GM19452 (cell line): ENCODE data around the gene NFIB.

Experiments used
- ATAC-seq: cut with Tn5 transposase; IDR thresholded peaks from one replicate; pipeline ENCODE4 v1.9.1; 2021; ENCODE audit not compliant: unreplicated experiment

Gene NFIB

DNA sequence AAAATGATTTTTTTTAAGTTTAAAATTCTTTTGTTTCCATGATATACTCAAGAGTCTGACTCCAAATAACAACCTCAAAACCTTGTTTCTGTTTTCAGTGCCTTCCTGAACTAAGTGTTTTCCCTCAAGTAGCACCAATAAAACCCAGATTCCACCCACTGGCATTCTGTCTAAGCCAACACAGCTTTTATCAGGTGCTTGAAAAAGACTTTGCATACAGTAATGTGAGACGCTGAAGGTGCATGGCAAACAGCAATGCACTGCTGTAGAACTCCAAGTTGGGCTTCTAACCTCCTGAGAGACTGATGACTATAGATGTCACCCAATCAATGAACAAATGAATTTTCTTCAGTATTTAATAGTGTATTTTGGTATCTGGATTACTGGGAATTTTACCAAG lies 95.7 kb downstream of the NFIB start:
- no peak for ATAC-seq

DNA sequence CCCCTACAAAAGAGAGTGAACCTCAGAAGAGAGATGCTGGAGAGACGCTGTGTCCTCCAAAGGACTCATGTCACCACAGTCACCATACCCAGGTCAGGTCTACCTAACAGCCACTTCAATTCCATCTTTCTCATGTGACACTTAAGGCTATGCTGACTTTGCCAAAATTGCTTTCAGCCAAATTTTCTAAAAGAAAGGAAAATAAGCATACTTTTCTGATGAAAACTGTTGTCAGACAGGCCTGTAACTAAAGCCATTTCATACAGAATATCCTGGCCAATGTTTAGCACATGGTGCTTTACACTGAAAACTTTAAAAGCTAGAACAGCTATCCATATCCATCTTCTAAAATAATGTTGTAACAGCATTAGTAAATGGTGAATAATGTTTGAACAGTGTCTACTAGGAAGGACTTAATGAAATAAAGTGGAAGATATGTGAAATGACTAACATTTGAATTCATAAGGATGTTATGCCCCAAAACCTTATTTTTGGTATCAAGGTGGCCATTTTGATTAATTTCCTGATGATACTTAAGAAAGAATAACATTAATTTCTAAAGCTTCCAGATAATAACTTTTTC lies 97.2 kb downstream of the NFIB start:
- no peak for ATAC-seq

DNA sequence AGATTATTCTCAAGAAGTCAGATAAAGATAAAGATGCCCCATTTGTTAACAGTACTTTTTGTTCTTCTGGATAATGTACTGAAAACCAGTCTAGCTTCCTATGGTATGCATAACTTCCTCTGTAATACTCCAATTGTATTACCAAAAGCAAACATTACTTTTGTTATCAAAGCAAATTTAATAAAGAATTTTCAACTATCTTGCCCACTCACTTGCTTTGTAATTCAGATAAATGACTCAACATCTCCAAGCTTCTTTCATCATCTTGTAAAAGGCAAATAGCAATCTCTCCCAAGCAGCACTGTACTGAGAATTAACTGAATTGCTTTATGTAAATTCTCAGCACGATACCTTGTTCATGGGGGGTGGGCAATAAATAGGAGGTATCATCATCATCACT lies 98.3 kb downstream of the NFIB start:
- ATAC-seq = no peak

DNA sequence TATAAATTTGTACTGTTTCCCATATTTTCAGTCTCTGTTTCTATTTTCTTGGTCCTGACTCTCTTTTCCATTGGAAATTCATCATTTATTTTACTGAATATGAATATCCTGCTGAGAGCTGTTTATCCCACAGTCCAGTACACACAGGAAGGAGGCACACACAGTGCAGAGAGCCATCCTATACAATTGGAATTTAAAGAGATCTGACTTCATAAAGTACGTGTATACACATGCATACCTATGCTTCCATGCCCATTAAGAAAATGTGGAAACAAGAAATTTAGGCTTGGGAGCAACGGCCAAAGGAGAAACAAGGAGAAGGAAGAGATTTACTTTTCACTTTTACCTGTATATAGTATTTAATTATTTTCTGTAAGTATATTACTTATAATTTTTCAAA lies 99.2 kb downstream of the NFIB start:
- ATAC-seq = no peak

DNA sequence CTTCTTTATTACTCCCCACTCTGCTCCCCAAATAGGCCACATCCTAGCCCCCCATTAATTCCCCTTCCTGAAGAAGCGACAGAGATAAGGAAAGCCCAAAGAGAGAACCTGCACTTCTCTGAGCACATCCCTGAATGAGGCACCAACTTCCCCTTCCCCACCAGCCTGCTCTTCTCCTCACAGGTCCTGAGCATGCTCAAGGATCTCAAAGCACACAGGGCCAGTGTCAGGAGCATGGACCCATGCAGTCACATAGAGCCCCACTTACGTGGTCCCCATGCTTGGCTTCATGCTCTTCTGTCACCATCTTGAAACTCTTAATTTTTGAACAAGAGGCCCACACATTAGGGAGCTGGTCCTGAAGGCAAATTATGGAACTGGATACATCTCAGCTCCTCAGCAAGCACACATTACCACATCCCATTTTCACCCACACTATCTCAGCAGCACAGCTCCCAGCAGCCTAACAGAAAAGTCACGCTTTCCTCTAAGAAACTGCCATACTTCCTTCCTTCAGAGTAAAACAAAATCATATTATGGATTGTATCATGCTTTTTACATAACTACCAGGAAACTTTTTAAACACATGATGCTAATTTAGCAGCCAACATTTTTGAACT lies 99.8 kb downstream of the NFIB start:
- no peak for ATAC-seq

DNA sequence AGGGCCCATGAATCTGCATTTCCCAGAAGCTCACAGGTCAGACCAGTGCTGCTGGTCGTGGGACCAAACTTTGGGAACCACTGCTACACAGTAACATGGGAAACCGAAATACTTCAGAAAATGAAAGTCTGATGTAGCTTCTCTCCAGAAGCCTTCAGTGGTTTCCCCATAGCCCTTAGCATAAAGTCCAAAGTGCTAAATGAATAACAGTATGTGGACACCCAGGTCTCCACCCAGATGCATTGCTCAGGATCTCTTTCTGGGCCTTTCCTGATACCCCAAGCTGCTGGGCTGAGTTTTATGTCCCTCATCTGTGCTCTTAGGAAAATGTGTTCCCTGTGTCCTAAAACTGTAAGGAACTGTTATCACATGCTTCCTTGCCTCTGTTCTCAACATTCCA lies 100.4 kb downstream of the NFIB start:
- no peak for ATAC-seq

DNA sequence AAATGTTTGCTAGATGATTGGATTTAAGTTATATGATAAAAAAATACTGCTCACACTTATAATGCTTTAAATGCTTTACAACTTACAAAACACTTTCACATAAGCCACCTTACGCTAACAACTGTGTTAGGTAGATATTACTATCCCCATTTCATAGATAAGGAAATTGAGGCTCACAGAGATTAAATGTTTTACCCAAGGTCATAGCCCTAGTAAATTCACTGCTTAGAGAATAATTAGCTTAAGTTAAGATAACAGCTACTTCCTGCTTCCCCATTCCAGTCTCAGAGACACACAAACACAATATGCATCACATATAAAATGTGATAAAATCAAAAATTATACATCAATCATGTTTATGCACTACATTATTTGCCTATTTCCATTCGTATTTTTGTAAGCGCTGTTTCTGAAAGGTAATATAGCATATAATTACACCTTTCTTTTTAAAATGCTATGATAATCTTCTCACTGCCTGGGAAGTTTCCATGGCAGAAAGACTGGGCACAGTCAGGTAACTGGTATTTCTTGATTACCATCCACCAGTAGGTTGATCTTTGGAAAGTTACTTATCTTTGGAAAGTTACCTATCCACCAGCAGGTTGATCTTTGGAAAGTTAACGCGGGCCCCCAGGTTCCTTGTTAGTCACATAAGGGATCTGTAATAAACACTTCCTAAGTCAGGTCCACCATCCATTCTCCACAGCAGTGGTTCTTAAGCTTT lies 101.1 kb downstream of the NFIB start:
- no peak for ATAC-seq

DNA sequence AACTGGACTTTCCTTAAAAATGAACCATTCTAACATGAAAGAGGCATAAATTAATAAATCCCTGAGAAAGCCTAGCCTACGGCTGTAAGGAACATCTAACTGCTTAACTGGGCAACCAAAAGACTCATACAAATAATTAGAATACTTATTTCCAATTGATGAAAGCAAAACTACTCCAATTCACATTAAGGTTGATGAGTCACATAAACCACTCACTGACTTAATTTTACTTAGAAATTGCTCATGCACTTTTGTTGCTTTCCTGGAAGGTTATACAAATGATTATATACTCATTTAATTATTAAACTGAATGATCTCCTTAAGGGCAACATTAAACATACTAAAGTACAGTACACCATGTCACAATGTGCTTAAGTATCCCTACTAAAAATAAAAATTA lies 101.9 kb downstream of the NFIB start:
- ATAC-seq = no peak

DNA sequence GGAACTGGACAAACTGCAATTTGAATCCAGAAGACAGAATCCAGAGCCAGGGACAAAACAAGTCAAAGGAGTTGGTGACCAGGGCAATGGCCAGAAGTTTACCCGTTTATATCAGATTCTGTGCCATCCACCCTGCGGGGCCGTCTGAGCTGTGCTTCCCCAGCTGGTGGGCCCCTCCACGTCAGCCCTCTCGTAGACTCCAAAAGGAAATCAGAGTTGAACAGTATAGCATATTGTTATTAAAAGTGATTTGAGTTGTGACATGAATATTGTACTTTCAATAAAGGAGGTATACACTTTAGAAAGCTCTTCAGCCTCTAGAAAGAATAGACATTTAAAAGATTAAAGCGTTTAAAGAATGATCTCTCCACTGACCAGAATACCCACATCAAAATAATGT lies 102.4 kb downstream of the NFIB start:
- ATAC-seq = no peak

DNA sequence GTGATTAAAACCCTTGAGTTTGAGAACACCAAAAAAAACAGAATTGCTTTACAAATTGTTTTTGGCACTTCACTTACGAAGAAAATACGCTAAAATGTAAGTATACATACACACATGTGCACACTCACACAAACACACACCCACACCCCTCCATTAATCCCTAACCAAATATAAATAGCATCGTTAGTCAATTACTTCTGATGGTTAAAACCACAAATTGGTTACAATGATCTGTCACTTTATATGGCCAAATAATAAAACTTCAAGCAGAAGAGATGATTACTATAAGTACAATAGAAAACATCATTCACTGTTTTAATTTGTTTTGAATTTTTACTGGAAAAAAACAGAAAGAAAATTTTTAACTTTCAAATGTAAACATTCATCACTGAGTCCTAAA lies 103.5 kb downstream of the NFIB start:
- ATAC-seq = no peak

DNA sequence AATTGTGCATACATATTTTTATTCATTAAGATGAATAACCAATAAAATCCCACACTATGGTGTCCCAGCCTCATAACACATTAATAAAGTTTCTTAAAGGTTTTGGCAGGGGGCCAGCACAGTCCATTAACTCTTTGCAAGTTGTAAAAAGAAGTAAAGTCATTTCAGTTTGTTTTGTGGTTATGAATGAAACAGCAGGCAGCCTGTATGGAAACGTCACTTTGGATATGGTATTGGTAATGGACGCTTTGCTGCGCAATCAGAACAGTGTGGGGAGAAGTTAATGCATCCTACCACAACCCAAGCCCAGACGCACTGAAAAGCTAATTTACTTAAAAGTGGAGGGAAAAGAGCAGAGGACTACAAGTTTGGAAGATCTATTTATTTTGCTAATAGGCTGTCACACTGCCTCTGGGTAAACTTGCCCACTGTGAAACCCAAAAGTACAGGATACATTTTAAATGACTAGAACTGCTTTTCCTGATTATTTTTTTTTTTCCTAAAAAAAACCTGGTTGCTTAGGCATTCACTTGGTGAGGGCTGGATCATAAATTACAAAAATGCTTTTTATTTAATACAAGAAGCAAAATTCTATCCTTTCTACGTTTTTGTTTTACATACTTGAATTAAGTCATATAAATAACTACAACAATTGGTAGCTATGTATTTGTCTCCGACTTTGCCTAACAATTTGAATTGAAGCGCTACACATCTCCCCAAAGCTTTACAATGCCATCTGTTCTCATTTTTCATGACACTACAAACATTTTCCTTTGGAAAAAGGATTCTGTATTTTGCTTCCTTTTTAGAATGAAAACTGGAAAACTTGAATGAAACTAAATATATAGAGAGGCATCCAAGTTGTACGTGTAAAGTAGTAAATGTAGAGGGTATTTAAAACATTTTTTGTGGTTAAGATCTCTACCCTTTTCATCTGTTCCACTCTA lies 104.3 kb downstream of the NFIB start:
- ATAC-seq = no peak

DNA sequence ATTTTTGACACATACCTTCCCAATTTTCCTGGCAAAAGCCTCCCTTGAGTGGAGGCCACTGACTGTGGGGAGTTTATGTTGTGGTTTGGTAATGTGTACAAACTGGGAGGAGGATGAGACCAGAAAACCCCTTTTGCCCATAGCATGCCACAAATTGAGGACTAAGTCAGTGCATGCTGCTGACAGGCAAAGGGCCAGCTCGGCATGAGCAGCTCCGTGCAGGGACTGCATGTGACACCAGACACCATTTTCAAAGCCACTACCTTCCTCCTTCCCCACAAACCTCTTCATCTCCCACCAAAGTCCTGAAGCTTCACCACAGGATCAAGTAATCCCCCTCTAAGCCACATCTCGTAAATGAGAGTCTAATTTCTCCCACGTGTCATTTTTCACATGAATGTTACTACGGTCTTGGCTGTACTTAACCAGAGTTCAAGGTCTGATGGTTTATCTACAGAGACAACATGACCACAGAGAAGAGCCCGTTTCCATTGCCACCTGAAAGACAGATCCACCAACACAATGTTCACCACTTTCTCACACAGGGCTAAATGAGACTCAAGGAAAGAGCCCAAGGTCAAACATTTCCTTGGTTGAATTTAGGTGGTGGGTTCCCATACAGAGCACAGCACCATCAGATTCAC lies 106.5 kb downstream of the NFIB start:
- no peak for ATAC-seq

DNA sequence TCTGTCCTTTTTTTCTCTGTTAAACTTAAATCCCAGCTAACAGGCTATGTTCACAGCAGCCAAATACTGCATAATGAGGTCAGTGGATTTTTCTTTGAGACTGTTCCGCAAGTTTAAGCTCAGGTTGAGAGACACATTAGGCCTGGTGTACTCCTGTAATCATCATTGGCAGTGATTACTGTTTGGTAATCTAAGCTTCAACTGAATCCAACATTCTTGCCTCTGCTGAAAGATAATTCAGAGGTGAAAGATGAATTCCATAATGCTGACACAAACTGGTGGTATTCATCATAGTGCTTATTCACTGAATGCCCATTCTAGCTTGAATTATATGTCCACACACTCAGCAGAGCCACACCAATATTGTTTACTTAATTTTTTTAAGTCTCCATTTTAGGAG lies 108.5 kb downstream of the NFIB start:
- no peak for ATAC-seq

DNA sequence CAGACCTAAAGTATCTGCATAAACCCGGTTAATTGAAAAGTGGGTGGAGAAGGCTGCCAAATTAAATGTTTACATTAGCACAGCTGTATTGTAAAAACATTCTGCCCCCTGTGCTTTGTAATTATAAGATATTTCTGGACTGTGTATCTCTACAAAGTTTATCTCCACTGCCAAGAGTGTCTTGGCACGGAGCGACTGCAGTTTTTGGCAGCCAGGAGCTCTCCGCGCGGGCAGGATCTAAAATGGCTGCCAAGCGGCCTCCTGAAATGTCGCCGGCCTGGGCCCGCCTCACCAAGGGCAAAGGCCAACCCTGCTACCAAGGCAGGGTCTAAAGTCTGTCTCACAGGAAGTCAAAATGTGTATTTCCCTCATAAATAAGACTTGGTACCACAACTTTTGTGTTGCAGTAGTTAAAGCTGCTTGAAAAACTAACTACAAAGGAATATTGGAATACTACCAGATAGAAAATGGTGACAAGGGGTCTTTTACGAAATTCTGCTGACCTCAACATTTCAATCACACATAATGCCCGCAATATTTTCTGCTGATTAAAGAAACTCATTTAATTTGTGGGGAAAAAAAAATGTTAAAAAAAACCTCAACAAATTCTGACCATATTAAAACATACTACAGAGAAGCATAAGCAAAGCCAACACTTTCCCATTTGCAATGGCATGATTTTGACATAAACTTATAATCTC lies 110.4 kb downstream of the NFIB start:
- ATAC-seq = no peak

DNA sequence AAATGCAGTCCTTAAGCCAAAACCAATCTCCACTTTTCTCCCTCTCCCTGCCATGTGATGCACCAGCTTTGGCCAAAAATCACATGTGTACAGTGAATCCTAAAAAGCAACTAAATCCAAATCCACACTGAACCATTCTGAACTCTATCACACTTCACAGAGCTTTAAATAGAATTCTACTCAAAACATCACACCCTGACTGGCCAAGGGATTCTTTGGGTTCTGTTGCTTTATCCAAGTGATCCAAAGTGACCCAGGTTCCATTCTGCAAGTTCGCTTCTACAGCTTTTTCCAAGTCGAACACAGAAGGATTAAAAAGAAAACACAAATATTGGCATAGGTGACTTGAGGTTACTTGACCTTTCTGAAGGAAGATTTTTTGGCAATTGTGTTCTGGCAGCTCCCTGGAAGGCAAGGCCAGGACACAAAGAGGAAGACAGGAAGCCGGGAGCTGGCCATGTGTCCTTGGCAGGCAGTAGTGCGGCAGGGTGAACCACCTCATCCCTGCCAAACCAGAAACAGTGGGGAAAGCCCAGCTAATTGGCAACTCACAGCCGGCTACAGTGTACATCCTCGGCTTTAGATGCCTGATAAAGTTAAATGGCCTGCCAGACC lies 115.0 kb downstream of the NFIB start:
- ATAC-seq = no peak

DNA sequence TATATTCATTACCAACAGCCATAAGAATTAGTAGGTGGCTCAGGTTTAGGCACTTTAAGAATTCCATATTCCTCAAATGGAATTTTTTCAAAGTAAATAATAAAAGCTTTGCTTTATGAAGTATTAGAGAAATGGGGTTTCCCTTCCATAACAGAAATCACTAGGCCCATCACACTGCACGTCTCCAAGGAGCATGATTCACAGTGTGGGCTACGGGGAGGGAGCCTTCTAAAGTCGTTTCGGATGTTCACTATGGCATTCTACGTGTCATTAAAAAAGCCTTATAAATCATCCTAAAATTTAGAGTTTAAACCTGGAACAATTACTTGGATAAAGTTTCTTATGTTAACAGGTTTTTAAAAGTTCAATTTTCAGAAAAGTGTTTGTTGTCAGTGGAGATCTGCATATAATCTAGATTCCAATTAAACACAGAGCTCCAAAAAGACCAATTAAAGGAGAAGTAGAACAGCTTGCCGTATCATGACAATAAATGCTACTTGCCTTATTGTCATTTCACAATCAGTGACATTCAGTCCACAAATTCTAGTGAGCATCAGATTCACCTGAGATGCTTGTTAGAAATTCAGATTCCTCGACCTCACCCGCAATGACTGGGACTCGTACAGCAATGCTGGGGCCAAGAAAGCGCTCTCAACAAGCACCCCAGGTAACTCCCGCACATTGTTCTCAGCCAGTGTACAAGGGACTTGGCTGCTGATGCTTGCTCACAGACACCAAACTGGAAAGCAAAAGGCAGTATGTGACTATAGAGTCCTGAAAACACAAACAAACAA lies 115.7 kb downstream of the NFIB start:
- ATAC-seq = no peak

DNA sequence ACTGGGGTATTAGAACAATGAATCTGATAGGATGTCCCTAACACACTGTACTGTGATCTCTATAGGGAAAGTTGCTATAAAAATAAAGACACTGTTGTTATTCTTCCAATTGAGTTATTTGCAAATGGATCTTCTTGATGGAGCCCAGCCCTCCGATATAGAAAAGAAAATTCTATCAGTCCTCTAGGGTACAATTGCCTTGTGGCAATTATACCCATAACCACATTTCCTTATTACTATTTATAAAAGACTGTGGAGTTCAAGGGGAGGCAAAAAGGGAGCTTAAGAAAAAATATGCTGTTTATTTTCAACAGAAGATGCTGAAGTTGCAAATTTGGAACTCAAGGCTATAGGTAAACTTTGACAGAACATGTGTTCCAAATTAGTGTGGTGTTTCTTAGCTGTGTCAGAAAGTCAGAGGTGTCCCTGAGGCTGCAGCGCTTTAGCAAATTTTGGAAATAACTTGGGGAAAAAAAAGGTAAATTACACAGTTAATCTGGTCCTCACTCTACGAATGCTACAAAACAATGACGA lies 116.5 kb downstream of the NFIB start:
- ATAC-seq = no peak

DNA sequence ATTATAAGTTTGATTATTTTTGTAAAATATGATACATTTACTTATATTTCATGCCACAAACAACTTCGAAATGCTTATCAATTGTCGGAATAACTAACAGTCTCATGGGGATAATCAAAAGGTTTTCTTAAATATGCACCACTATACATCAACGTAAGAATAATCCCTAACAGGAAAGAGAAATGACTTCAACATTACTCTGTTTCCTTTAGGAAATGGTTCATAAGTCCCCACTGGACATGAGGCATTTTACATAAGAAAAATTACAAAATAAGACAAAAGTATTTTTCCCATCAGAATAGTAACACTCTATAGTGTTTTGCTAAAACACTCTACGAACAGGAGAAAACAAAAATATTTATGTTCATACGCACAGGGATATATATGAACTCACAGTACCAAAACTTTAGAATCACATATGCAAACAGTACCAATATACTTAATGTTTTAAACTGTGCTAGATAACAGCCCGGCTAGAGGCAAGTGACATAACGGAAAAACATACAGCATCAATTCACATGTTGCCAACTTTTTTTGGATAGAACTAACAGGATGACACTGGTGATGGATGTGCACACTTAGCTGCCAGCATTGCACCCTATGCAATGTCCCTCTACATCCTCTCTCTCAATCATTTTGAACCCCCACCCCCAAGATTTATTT lies 120.5 kb downstream of the NFIB start:
- ATAC-seq = no peak
